Fibroblast of lung (primary cell): Measurements from ENCODE around the gene NACAD. TPM values are rescaled to one million over a fixed set of nuclear protein-coding genes. Genes with fewer than 3 reads are reported as not detected.

ENCODE experiments used
- DNase-seq, 2 donors: peaks; one replicate each; pipeline versions ENCODE4 v3.0.0 to v3.0.0-alpha.2; 2010; ENCODE audit warnings: low read depth in 2 of 2
- H2AFZ ChIP-seq: 2 replicates; pipeline ENCODE4 v1.5.1; 2012; ENCODE audit warnings: low read length, control low read depth, inconsistent platforms
- H3K27ac ChIP-seq: 2 replicates; pipeline ENCODE4 v1.5.1; 2011; ENCODE audit warnings: low read length, control low read depth; ENCODE audit not compliant: insufficient read depth
- H3K27me3 ChIP-seq: 2 replicates; pipeline ENCODE4 v1.5.1; 2011; ENCODE audit warnings: mild to moderate bottlenecking, low read length; ENCODE audit not compliant: control insufficient read depth, insufficient read depth
- H3K36me3 ChIP-seq: 2 replicates; pipeline ENCODE4 v1.5.1; 2011; ENCODE audit warnings: low read length; ENCODE audit not compliant: control insufficient read depth, insufficient read depth
- H3K4me1 ChIP-seq: 2 replicates; pipeline ENCODE4 v1.5.1; 2011; ENCODE audit warnings: low read length; ENCODE audit not compliant: control insufficient read depth, insufficient read depth; ENCODE audit errors: extremely low read depth
- H3K4me2 ChIP-seq: 2 replicates; pipeline ENCODE4 v1.5.1; 2011; ENCODE audit warnings: low read length, control low read depth; ENCODE audit not compliant: insufficient read depth; ENCODE audit errors: extremely low read depth
- H3K4me3 ChIP-seq, 4 experiments: fragments of 200-600 bp in 1 of 4; sonication (generic) in 1 of 4; replicated peaks in 1 of 4; 2 replicates each; pipeline ENCODE4 v1.5.1; 2011 to 2016; ENCODE audit warnings: low read length in 4 of 4, low read depth in 3 of 4, mild to moderate bottlenecking in 3 of 4, control low read depth in 2 of 4, inconsistent platforms in 1 of 4, mixed read lengths in 1 of 4; ENCODE audit not compliant: insufficient read depth in 1 of 4; ENCODE audit errors: control extremely low read depth in 1 of 4
- H3K79me2 ChIP-seq: 2 replicates; pipeline ENCODE4 v1.5.1; 2012; ENCODE audit warnings: mild to moderate bottlenecking, low read length, inconsistent platforms; ENCODE audit not compliant: control insufficient read depth, insufficient read depth
- H3K9ac ChIP-seq: 2 replicates; pipeline ENCODE4 v1.5.1; 2011; ENCODE audit warnings: mild to moderate bottlenecking, low read length, control low read depth; ENCODE audit not compliant: insufficient read depth
- H3K9me3 ChIP-seq: 2 replicates; pipeline ENCODE4 v1.5.1; 2012; ENCODE audit warnings: low read depth, low read length; ENCODE audit not compliant: control insufficient read depth, insufficient read depth
- H4K20me1 ChIP-seq: 2 replicates; pipeline ENCODE4 v1.5.1; 2011; ENCODE audit warnings: low read length; ENCODE audit not compliant: control insufficient read depth, insufficient read depth; ENCODE audit errors: extremely low read depth
- CTCF ChIP-seq, 2 donors: IDR thresholded peaks in 1 of 2; conservative IDR thresholded peaks in 1 of 2; 1 replicate in 1 of 2; 2 replicates in 1 of 2; pipeline ENCODE4 v1.5.1; 2011 to 2012; ENCODE audit warnings: low read length in 2 of 2, control low read depth in 1 of 2, inconsistent platforms in 1 of 2, low read depth in 1 of 2, mild to moderate bottlenecking in 1 of 2
- EZH2 ChIP-seq: IDR thresholded peaks from 2 replicates; pipeline ENCODE4 v1.5.1; 2012; ENCODE audit warnings: low read length, control low read depth, mild to moderate bottlenecking; ENCODE audit errors: missing control alignments
- polyA plus RNA-seq, 2 donors: library from polyadenylated mRNA; depleted of rRNA in 1 of 2; stranded (reverse) in 1 of 2; unstranded in 1 of 2; fragments of >200 nt; gene quantifications; 2 replicates each; pipeline ENCODE4 v1.2.1, GENCODE V29; 2011 to 2012; ENCODE audit warnings: missing spikeins in 1 of 2
- total RNA-seq: library from RNA; depleted of rRNA; stranded (reverse); fragments of >200 nt; gene quantifications from 2 replicates; pipeline ENCODE4 v1.2.1, GENCODE V29; 2014

The NACAD gene
- total and polyA plus RNA-seq, 2 donors (not counting 1 experiment from before 2014, with no cell fraction given) = 0.41 to 2.8 TPM

DNA sequence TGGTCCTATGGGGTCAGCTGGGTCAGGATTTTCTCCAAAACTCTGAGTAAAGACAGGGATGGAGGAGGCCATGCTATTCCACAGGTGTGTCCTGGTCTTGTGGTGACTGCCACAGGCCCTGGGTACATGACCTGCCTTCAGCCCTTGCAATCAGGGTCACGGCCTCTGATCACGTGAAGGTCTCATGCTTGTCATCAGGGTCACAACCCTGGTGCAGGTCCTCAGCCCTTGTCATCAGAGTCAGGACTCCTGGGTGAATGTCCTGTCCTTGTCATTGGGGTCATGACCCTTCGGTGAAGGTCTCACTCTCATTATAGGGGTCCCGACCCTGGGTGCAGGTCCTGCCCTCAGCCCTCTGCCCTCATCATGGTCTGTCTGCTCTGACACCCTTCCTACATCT, 44.6 kb upstream of the NACAD start:
- Histone ChIP-seq H3K79me2 (no peaks in the 10 kb centered on the region), H2AFZ (no peak overlapping the region), H3K27me3 (no peaks in the 10 kb centered on the region), H3K4me2 (no peak overlapping the region), H3K9me3 (no peaks in the 10 kb centered on the region), H3K9ac (no peak overlapping the region), H3K27ac (no peak overlapping the region), H3K4me1 (no peaks in the 10 kb centered on the region), H3K36me3 (no peaks in the 10 kb centered on the region), H4K20me1 (no peaks in the 10 kb centered on the region), H3K4me3 (no peak overlapping the region)
- DNase-seq = no peak
- TF ChIP-seq EZH2 (no peak), CTCF (conservative IDR thresholded peaks at IDR 0.05 in 1 of 2, IDR thresholded peaks at IDR 0.05 in 1 of 2; ENCODE audit: low read depth in 1 of 2, low read length in 2 of 2) (no peak)

GRCh38 chr7:45132708-45133320, 44.0 kb upstream of the NACAD start:
- Histone ChIP-seq H3K27ac (no peak overlapping the region), H3K4me1 (no peaks in the 10 kb centered on the region), H4K20me1 (no peaks in the 10 kb centered on the region), H3K4me2 (no peak overlapping the region), H3K79me2 (no peaks in the 10 kb centered on the region), H3K9ac (no peak overlapping the region), H3K36me3 (no peaks in the 10 kb centered on the region), H3K9me3 (no peaks in the 10 kb centered on the region), H3K27me3 (no peaks in the 10 kb centered on the region), H3K4me3 (no peak overlapping the region), H2AFZ (no peak overlapping the region)
- no peak for DNase-seq
- TF ChIP-seq EZH2 = no peak
- no peak for TF ChIP-seq CTCF (conservative IDR thresholded peaks at IDR 0.05 in 1 of 2, IDR thresholded peaks at IDR 0.05 in 1 of 2; ENCODE audit: low read depth in 1 of 2, low read length in 2 of 2)

GRCh38 chr7:45131891-45132290, 43.1 kb upstream of the NACAD start:
- no peaks in the 10 kb centered on the region for H3K9me3 ChIP-seq
- no peaks in the 10 kb centered on the region for H3K36me3 ChIP-seq
- H3K4me3 ChIP-seq = no peak overlapping the region
- H4K20me1 ChIP-seq = no peaks in the 10 kb centered on the region
- no peak overlapping the region for H3K9ac ChIP-seq
- H3K27me3 ChIP-seq = no peaks in the 10 kb centered on the region
- no peak overlapping the region for H3K4me2 ChIP-seq
- H3K27ac ChIP-seq = no peak overlapping the region
- no peak for DNase-seq
- H2AFZ ChIP-seq = no peak overlapping the region
- H3K79me2 ChIP-seq = no peaks in the 10 kb centered on the region
- no peak for TF ChIP-seq CTCF (conservative IDR thresholded peaks at IDR 0.05 in 1 of 2, IDR thresholded peaks at IDR 0.05 in 1 of 2; ENCODE audit: low read depth in 1 of 2, low read length in 2 of 2)
- no peak for TF ChIP-seq EZH2
- no peaks in the 10 kb centered on the region for H3K4me1 ChIP-seq
